Left cardiac atrium (tissue), 4 donors: ENCODE measurements around the gene CDCP2. TPM values are rescaled to one million over a fixed set of nuclear protein-coding genes. Genes with fewer than 3 reads are reported as not detected.
A peak's percentile ranks its signal among the peaks of the same experiment; 100 is the strongest.

Experiments used
- ATAC-seq, 2 donors: fragments of 200-7000 bp; cut with Tn5 transposase; one replicate each; pipeline ENCODE4 v1.9.1; 2020; ENCODE audit warnings: mild to moderate bottlenecking in 2 of 2, moderate library complexity in 2 of 2
- DNase-seq: peaks from one replicate; pipeline ENCODE4 v3.0.0-alpha.2; 2020
- intact Hi-C, 2 donors: fragments of 100-400 bp; cut with DNase I; formaldehyde crosslinking; loops; one replicate each; pipeline versions ENCODE4 v1.14.1 to v1.15.1; 2022 to 2023
- long read RNA-seq: library from polyadenylated mRNA; unstranded; transcript quantifications from one replicate; pipeline ENCODE4 v2.0.0, GENCODE V29; 2021
- total RNA-seq, 2 donors: library from RNA; stranded (reverse); fragmentation: NEBNext Ultra II Directional; extraction: Animal tissue kit (Norgen Biotek cat#: 25700); gene quantifications; one replicate each; pipeline ENCODE4 v1.2.1, GENCODE V29; 2021
- donor health status: DM: no; HTN: yes; CAD: no.
- donor health status: DM: no; HTN: yes; CAD: no; lungs with severe emphysema.
- donor health status: DM: yes; HTN: yes; CAD: no.
- donor health status: Dilated cardiomyopathy.

The CDCP2 gene
- total RNA-seq: not detected
- long read RNA-seq: 0 reads

DNA sequence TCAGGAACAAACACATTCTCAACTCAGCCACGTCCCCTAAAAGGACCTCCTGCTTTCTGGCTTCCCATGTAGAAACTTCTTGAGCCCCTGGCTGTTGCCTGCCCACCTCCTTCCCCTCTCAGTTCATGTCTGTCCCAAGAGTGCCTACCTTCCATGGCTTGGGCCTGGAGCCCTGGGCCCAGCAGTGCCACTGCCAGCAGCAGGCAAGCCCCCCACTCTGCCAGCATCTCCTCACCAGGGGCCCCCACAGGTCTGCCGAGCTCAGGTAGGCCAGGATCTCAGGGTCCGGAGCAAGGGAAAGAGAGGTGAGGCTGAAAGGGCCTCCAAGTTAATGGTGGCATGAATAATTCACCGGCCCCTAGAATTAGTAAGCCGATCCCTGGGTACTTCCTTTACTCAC is at the start of gene CDCP2:
CDCP2 (minus strand) TSS at position 305 of the 400 bp plus-strand sequence; CDS start at position 227, 78 bp downstream.
- DNase-seq (no peak), ATAC-seq (no peak)
- intact Hi-C loops: no loop called here

DNA sequence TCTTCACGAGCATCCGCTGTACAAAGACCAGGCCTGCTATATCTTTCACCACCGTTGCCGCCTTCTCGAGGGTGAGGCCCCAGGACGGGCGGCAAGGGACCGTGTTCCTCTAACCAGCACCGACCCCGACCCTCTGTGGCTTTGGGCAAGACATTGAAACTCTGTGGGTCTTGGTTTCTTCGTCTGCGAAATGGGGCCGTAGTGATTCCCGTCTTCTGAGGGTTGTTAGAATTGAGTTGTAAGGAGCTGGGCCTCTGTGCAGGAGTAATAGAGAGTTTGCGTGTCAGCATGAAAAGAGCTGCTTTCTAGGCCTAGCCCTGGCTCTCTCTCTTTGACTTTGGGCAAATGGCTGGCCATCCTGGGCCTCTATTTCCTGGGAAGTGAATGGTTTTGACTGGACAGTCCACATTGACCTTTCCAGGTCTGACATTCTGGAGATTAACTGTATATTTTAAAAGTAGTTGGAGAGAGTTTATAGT is 47.8 kb upstream of the CDCP2 start:
- DNase-seq: no peak
- no peak for ATAC-seq
- intact Hi-C loops: loop anchor here in 1 of 2 donors (10.0 kb wide), 1 partner anchor 74 kb away; no protein-coding TSS in a partner anchor

DNA sequence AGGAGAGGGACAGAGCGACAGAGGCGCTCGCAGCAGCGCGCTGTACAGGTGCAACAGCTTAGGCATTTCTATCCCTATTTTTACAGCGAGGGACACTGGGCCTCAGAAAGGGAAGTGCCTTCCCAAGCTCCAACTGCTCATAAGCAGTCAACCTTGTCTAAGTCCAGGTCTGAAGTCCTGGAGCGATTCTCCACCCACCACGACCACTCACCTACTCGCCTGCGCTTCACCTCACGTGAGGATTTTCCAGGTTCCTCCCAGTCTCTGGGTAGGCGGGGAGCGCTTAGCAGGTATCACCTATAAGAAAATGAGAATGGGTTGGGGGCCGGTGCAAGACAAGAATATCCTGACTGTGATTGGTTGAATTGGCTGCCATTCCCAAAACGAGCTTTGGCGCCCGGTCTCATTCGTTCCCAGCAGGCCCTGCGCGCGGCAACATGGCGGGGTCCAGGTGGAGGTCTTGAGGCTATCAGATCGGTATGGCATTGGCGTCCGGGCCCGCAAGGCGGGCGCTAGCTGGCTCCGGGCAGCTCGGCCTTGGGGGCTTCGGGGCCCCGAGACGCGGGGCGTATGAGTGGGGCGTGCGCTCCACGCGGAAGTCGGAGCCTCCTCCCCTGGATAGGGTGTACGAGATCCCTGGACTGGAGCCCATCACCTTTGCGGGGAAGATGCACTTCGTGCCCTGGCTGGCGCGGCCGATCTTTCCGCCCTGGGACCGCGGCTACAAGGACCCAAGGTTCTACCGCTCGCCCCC is 47.1 kb upstream of the CDCP2 start, which contains the start of the genes CYB5RL and MRPL37:
CYB5RL (minus strand) TSS at position 266 of the 754 bp plus-strand sequence. CDS start 4,414 bp downstream, outside the sequence.
MRPL37 (plus strand) TSS at position 403 of the 754 bp plus-strand sequence; CDS start at position 480, 77 bp downstream.
- ATAC-seq: peak; percentile 99
- intact Hi-C loops: loop anchor here in 1 of 2 donors (10.0 kb wide), 2 partner anchors 75 to 295 kb away; no protein-coding TSS in a partner anchor

DNA sequence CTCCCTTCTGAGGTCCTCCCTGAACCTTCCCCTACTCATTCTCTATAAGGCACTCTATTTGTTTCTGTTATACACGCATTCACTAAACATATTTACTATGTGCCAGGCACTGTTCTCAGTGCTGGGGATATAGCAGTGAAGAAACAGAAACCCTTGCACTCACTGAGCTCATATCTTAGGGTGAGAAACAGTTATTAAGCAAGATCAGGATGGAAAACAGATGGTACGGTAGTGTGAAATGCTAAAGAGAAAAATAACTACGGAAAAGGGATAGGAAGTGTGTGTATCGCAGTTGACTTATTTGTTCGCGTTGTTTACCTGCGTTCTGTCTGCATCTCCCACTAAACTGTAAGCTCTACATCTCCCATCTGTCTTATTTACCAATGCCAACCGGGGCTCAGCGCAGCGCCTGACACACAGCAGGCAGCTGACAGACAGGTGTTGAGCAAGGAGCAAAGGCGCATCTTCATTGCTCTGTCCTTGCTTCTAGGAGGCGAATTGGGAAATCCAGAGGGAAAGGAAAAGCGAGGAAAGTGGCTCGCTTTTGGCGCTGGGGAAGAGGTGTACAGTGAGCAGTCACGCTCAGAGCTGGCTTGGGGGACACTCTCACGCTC is 46.5 kb upstream of the CDCP2 start:
- intact Hi-C loops: loop anchor here in 1 of 2 donors (10.0 kb wide), 1 partner anchor 296 kb away; no protein-coding TSS in a partner anchor
- ATAC-seq (no peak), DNase-seq (no peak)

More for the DNA sequence above, 47.1 kb upstream of the CDCP2 start, which contains the start of the genes CYB5RL and MRPL37:
- peak; percentile 92 for DNase-seq

DNA sequence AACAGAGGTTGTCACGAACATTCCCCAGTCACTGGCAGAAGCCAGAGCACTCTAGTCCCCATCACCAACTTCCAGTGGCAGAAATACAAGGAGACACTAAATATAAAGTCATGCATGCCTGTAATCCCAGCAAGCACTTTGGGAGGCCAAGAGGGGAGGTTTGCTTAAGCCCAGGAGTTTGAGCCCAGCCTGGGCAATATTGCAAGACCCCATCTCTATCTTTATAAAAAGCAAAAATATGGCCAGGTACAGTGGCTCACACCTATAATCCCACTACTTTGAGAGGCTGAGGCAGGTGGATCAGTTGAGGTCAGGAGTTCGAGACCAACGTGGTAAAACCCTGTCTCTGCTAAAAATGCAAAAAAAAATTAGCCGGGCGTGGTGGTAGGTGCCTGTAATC is 40.7 kb upstream of the CDCP2 start:
- no peak for ATAC-seq

DNA sequence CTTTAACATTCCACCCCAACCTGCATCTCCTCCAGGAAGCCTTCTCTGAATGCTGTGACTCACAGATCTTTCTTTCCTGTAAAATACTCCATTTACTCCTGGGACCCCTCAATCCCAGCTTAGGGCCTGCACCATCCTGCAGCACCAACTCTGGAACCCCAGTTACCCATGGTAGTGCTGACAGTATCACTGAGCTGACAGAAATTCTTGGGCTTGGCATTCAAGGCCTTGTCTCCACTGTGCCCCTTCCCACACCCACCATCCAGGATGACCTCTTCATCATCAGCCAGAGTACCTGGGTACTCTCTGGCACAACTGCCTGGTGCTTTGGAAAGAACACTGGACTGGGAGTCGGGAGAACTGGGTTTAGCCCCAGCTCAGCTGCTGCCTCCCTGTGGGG is 38.7 kb upstream of the CDCP2 start:
- no peak for ATAC-seq
- intact Hi-C loops: loop anchor here in 1 of 2 donors (10.0 kb wide), 1 partner anchor 303 kb away; no protein-coding TSS in a partner anchor
- no peak for DNase-seq

More for the DNA sequence above, 40.7 kb upstream of the CDCP2 start:
- no peak for DNase-seq
- intact Hi-C loops: loop anchor here in 1 of 2 donors (10.0 kb wide), 1 partner anchor 301 kb away; no protein-coding TSS in a partner anchor

DNA sequence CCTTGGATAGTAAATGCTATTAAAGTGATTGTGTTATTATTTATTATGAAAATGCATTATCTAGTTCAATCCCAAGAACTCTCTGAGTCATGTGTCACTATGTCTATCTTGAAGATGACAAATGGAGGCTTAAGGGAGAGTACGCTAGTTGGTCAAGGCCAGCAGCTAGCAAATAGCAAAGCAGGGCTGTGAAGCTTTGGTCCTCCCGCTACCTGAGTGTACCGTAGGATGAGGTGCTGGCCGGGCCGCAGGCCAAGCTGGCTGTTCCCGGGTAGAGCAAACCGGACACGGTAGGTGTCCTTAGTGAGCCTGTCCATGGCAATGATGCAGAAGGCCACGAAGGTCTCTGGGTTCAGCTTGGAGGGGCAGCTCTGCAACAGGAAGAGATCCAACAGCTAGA is 37.7 kb upstream of the CDCP2 start:
- no peak for ATAC-seq
- intact Hi-C loops: loop anchor here in 1 of 2 donors (10.0 kb wide), 1 partner anchor 304 kb away; no protein-coding TSS in a partner anchor
- no peak for DNase-seq

DNA sequence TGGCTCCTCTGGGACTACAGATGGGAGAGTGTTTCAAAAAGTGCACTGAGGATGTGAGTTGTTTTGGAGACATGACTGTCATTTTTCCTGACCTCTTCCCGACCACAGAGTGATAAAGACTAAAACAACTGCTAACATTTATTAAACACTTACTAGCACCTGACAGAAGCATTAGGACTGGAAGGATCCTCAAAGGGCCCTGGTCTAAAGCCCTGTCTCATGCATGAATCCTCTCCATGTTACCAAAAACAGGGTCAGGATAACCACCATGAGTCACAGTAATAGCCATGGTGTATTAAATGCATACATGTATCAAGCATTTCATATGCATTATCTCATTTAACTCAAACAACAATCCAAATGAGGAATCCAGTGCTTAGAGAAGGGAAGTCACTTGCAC is 35.5 kb upstream of the CDCP2 start:
- intact Hi-C loops: no loop called here
- DNase-seq (no peak), ATAC-seq (no peak)

DNA sequence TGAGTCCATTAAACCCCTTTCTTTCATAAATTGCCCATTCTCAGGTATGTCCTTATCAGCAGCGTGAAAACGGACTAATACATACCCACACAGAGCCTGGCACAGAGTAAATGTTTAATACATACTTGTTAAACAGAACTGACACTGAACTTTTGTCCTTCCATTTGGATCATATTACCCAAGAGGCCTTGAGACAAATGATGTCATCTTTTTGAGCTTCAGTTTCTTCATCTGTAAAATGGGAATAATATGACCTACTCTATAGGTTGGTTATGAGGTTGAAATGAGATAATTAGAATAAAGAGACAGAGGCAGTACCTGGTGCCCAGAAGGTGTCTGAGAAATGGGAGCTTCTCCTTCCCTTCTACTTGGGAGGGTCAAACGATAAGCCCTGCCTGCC is 33.3 kb upstream of the CDCP2 start:
- intact Hi-C loops: no loop called here
- no peak for DNase-seq
- no peak for ATAC-seq

DNA sequence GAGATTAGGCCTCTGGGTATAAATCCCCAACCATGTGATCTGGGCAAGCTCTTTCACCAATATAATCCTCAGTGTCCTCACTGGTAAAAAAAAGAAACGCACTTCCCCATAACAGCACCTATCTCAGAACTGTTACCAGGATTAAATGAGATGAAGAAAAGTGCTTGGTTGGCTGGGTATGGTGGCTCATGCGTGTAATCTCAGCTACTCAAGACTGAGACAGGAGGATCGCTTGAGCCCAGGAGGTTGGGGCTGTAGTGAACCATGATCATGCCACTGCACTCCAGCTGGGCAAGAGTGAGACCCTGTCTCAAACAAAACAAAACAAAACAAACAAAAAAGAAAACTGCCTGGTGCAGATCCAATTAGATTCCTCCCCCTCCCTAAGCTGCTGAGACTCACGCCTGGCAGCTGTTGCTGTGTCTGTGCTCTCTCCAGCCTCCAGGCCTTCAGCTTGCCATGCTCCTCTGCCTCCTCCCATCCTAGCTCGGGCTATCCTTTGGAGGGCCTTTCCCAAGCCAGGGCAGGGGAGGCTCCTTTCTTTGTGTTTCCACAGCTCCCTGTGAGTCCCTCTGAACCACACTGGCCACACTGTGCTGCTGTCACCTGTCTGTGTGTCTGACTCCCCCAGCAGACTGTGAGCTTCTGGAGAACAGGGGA is 28.0 kb upstream of the CDCP2 start:
- intact Hi-C loops: no loop called here
- ATAC-seq (no peak), DNase-seq (no peak)

DNA sequence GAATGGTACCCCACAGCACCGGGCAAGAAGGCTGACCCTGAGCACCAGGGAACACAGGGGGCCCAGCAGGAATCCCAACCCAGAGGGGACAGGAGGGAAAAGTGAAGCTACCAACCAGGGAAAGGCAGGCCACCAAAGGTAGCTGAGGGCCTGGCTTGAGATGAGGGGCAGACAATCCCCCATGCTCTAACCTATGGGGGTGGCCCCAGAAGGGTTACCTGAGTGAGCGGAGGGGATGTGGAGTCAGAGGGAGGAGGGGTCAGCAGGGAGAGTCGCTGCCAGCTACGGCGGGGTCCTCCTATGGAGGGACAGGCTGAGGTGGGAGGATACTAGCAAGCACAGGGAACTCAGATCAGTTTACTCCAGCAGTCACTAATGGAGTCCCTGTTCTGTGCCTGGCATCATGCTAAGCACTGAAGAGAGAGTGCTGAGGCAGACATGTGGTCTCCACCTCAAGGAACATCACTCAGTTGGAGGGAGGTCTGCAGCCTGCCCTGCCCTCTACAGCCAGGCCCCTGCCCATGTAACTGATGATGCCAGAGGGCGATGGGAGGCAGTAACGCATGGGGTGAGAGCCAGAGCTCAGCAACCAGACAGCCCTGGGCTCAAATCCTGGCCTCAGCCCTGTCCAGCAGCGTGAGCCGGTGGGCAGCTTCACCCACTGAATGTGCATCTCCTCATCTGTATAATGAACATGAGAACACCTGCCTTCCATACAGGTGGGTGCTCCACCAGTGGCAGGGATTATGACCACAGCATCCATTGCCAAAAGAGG is 25.7 kb upstream of the CDCP2 start:
- ATAC-seq (no peak), DNase-seq (no peak)

DNA sequence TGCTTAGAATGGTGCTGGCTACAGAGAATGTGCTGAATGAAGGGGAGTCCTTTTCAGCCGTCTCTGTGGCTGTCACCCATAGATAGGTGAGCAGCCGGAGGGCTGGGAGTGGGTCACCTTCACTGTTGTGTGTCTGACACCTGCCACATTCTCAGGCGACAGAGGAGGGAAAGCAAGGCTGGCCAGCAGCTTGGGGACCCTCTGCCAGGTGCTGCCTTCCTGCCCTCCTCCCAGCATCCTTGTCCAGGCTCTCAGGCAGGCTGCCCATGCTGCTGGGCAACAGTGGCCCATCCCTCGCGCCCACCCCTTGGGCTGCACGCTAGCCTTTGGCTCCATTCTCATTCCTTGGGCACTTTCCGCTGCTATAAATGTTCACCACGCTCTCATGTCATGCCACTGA is 24.9 kb upstream of the CDCP2 start:
- no peak for ATAC-seq
- DNase-seq: no peak
- intact Hi-C loops: no loop called here

More for the DNA sequence above, 25.7 kb upstream of the CDCP2 start:
- intact Hi-C loops: no loop called here

DNA sequence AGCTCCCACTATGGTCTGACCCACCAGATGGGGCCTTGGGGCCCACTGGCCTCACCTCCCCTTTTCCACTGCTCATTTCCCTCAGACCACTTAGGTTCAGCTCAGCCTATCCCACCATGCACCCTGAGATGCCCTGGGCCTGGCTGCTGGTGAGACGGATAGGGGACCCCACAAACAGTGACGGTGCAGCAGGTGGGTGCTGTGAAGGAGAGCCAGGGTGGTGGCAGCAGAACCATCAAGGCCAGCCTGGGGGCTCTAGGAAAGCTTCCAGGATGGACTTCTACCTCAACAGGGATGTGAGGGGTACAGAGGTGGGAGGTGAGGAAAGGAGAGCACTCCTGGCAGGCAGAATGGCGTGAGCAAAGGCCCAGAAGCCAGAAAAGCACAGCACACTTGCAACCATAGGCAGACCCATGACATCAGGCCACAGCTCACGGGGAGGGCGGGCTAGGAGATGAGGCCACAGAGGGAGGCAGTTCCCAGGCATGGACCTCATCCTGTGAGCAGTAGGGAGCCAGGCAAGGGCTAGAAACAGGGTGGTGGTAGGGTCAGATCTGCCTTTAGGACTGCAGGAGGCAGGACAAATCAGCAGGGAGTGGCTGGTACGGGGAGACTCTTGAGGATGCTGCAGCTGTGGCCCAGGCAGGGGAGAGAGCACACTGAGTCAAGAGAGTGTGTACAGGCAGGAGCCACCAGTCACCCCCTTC is 24.0 kb upstream of the CDCP2 start:
- ATAC-seq: no peak
- DNase-seq: no peak
- intact Hi-C loops: no loop called here

DNA sequence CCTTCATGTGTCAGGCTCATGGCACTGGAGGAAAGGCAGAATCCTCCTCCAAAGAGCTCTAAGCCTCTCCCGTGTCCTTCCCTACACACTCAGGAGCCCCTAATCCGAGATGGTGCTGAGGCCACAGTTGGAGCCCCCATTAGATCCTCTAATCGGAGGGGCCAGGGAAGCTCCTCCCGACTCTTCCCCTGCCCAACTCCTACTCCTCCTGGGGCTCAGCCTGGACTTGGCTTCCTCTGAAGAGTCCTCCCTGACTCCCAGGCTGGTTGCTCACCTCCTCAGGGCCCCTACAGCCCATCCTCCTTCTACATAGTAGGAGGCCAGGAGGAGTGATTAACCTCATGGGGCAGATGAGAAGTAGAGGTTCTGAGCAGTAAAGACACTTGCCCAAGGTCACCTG is 21.3 kb upstream of the CDCP2 start:
- no peak for DNase-seq
- intact Hi-C loops: no loop called here
- no peak for ATAC-seq

DNA sequence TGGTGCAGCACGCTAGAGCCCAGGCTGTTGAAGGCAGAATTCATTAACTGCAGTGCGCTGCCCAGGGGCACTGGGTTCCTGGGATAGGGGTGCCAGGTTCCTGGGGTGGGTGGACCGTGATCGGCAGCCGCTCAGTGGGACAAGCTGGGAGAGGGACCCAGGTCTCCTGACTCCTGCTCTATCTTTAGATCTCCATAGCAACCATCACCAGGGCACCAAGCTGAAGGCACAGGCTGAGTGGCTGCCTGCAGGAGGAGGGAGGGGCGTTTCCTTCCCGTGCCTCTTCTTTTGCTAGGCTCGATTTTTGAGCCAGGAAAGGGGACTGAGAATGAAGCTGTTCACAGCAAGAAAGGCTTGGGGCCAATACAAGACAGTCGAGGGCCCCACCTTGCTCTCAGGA is 20.9 kb upstream of the CDCP2 start:
- no peak for DNase-seq

DNA sequence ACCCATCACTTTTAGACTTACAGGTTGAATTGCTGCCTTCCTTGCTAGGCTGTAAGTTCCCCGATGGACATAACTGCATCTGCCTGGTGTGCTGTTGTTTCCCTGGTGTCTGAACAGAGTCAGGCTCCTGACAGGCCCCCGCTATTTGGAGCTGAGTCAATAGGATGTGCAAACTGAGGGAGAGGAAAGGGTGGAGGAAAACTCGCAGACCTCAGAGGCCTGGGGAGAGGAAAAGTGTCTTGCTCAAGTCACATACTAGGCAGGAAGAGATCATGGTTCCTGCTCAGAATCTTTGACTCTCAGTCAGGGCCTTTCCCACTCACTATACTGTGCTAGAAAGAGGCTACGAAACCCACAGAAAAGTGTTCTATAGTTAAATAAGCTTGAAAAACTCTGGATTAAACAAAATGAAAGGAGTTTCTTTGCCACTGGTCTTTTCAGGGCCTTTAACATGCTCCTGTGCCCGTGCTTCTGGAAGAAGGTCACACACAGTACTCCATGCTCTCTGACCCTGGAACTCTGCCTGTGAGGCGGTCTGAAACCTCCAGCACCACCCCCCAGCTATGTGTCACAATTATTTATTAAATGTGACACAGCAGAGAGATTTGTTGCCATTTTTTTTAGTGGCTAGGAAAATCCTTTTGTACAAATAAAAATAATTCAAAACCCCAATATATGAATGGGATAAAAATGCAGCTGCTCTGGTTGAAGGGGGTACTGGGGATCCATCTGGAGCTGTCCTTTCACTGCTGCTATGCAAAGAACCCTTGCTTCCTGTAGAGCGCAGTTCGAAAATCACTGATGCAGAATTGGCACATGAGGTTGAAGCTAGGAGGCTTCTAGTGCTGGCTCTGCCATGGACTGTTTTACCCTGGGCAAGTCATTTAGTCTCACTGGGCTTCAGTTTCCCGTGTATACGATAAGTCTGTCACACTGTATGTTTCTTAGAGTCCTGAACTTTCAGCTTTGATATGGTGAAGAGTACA is 20.1 kb upstream of the CDCP2 start:
- ATAC-seq (peak in 1 of 2 donors; percentile 68), DNase-seq (no peak)
- intact Hi-C loops: no loop called here

More for the DNA sequence above, 20.9 kb upstream of the CDCP2 start:
- intact Hi-C loops: no loop called here
- no peak for ATAC-seq

DNA sequence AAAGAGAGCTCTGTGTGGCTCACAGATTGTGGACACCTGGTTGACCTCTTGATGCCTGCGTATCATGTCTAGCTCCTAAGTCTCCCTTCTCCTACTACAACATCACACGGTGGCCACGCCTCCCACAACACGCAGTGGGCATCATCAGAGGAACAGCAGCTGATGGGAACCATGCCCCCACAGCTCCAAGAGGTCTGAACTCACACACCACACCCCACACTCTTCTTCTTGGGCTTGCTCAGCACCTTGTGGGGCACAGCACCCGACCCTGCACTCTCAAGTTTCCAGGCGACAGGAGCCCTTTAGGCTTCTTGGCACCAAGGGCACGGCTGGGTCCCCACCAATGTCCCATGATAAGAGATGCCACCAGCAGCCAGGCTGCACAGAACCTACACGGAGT is 18.8 kb upstream of the CDCP2 start:
- DNase-seq (no peak), ATAC-seq (no peak)
- intact Hi-C loops: no loop called here
